ENCODE results near the gene SLC22A4.
A peak's percentile ranks its signal among the peaks of the same experiment; 100 is the strongest.

SLC22A4 gene

GRCh38 chr5:132275367-132276220 is 18.6 kb upstream of the SLC22A4 start:
- no peak for DNase-seq

GRCh38 chr5:132277256-132277655 is 16.9 kb upstream of the SLC22A4 start:
- no peak for DNase-seq

GRCh38 chr5:132277971-132278853 is 16.0 kb upstream of the SLC22A4 start:
- no peak for DNase-seq

- no peak for DNase-seq
Observed at GRCh38 chr5:132279801-132280200, 14.4 kb upstream of the SLC22A4 start.

DNA sequence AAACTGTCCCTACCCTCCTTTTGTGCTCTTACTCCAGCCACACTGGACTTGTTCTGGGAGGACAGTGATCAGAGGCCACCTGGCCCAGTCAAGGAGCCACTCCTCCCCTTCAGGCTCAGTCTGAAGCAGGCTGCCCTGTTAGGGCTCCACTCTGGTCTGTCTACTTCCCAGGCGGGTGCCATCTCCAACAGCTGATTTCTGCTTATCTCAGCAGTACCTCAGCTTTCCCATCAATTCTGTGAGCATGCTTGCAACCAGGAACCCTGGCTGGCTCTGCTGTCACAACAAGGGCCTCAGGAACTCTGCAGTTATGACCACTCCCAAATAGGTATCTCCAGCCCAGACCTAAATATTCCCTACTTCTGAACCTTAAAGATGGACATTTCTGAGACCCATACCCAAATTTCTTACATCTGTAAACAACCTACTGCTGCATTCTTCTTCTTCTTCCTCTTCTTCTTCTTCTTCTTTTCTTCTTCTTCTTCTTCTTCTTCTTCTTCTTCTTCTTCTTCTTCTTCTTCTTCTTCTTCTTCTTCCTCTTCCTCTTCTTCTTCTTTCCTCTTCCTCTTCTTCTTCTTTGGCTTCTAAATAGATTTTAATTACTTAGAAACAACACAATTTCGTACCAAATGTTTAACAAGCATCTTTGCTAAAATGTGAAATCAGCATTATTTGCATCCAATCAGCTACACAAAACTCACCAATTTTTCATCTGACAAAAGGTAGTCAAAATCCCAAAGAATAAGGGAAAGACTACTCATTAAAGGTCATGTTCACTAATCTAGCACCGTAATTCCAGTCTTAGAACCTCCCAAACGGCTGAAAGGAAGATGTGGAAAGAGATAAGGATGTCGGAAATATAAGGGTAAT is 13.6 kb upstream of the SLC22A4 start:
- DNase-seq: no peak

DNA sequence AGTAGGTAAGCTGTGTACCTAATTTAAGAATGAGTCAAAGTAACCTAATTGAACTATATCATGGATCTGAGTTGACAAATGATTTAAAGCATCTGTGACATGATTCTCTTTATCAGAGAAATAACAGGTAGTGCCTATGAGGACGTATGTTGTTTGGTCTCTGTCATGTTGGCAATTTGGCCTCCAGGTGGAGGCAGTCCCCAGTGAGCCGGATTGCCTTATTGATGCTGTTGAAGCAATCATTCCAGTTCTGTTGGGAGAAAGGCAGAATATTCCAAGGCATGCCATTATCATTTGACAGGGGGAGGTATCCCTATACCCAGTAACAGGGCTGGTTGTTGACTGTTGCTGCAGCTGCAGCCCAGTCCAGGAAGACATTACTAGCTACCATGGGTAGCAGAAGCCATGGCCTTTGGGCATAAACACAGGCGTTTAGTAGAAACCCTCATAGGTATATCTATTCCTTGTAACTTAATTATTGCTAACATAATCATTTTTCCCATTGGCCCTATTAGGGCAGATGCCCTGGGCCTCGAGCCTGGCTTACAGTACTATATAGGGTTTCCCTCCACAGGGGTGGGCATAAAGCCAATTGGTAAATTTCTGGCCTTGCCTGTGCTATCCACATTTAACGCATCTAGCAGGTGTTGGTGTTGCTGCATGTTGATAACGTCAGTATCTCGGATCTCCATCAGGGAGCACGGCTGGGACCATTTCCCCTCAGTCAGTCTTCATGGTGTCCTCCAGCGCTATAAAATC is 12.2 kb upstream of the SLC22A4 start:
- DNase-seq: no peak

DNA sequence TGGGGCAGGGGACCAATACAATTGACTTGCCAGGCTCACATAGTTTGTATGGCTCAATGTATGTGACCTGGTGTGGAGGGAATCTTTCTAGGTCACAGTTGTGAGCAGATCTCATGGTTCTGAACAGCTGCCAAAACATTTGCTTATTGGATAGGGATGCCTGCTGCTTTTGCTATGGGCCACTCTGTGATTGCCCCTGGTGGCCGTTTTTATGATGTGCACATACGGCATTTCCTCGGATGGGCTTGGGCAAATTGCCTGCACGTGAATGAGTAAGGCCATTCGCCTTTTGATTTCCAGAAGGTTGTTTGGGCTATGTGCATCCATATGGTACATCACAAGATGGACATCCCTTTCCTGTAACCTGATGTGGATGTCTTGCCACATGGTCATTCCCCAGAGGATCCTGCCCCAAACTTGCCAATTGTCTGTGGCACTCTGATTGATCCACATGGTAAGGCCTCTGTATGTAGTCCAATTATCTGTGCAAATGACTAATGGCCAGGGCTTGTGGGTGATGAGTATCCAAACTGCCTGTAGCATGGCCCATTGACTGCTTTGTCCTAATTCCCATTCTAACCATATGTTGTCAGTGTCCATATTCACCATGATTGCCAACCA is 10.7 kb upstream of the SLC22A4 start:
- DNase-seq: no peak

GRCh38 chr5:132289097-132289496 is 5.1 kb upstream of the SLC22A4 start:
- DNase-seq: no peak

DNA sequence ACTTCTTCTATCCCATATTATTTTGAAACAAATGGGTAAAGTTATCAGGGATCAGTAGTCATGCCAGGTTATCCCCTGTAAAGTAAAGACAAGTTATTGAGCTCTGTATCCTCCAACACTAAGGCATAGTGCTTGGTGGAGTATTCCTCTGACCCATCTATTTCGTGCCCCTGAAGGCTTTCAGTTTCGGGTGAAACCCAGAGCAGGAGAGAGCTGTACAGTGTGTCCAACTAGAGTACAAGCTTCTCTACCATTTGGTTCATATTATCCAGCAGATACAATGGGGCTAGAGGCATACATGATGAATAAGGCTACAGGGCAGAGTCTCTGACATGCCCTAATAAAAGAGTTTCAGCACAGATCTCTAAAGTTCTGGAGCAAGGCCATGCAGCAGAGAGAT is 3.2 kb upstream of the SLC22A4 start:
- no peak for DNase-seq

GRCh38 chr5:132293066-132293991 is 865 bp upstream of the SLC22A4 start:
- peak; percentile 79 for DNase-seq

- DNase-seq: peak; percentile 76
Observed at GRCh38 chr5:132294728-132295504, 722 bp downstream of the SLC22A4 start.

DNA sequence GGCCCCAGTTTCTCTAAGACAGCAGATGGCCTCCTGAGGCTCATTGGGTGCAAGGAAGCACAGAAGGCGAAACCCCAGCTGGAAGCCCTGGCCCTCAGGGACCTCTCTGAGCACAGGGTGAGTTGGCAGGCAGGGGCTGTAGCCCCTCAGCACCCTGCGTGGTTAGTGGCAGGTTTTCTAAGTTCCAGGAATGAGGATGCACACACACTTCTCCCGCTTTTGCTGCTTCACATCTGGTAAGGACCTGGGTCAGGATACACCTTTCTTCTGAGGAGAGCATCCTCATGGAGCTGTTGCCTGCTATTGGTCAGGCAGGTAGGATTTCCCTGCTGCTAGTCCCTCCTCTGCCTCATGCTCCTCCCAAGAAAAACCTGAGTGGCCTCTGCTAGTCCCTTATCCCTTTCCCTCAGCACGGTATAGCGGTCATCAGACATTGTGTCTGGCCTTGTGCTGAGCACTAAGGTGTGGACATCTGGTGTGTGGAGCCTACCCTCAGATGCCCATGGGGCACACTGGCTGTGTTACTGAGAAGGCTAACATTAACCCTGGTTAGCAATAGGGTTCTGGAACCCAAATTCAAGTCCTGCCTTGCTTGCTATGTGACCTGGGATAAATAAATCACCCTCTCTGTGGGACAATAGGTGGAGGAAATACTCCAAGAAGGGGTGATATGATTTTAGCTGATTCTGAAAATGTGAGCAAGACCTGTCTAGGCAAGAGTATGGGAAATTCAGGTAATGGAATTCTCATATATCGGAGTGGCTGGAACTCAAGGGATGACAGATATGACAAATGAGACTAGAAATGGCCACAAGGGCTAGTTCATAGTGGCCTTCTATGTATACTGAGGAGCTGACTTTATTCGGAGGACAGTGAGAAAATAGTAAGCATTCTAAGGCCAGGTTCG is 1.6 kb downstream of the SLC22A4 start:
- no peak for DNase-seq

GRCh38 chr5:132296412-132297016 is 2.3 kb downstream of the SLC22A4 start:
- DNase-seq: no peak

DNA sequence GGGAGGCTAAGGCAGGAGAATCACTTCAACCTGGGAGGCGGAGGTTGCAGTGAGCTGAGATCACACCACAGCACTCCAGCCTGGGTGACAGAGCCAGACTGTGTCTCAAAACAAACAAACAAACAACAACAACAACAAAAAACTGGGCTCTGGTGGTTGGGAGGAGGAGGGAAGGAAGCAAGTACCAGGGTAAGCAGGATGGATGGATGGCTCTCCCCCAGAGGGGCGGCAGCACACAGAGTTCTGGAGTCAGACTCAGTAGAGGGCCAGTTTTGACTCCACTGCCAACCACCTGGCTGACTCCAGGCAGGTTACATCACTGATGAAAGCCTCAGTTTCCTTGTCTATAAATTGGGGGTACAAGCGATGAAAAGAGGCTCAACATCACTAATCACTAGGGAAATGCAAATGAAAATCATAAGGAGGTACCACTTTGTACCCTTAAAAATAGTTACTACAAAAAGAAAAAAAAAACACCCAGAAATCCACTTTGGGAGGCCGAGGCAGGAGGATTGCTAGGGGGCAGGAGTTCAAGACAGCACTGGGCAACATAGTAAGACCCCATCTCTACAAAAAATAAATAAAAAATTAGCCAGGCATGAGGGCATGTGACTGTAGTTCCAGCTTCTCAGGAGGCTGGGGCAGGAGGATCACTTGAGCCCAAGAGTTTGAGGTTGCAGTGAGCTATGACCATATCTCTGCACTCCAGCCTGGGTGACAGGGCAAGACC is 3.2 kb downstream of the SLC22A4 start:
- no peak for DNase-seq

DNA sequence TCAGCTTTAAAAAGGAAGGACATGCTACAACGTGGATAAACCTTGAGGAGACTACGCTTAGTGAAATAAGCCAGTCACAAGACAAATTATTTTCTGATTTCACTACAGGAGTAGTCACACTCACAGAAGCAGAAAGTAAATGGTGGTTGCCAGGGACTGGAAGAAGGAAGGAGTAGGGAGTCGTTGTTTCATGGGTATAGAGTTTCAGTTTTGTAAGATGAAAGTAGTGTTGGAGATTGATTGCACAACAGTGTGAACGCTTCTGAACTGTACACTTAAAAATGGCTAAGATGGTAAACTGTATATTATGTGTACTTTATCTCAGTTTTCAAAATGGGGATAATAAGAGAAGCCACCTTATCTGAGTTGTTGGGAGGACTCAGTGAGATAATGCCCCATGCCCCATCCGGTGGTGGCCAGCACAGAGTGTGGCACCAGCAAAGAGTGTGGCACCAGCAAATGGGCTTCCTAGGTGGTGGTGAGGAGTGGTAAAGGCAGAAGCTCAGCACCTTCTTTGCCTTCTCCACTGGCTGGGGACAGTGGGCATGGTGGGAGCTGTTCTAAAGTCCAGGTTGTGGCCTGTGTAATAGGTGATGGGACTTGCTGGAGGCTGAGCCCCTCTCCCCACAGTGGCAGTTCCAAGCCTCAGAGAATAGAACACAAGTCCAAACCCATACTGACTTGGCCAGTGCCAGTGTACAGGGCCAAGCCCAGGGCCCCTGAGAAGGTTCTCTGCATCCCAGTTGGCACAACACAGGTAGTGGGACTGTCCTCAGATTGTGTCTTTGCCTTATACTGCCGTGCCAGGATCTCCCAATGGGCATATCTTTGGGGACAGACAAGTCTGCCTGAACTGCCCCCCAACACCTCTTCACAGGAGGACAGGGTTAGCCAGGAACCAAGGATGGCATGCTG is 4.4 kb downstream of the SLC22A4 start:
- no peak for DNase-seq

GRCh38 chr5:132299917-132300316 is 5.7 kb downstream of the SLC22A4 start:
- DNase-seq: no peak

Measured in GDM1 (cell line).